ENCODE measurements around the gene CD300LD.

CD300LD gene

GRCh38 chr17:74531231-74531761 is 60.8 kb downstream of the CD300LD start, which contains the start of gene CD300LB:
Gene CD300LB (minus strand): TSS chr17:74531475. CDS start chr17:74531350, 125 bp downstream.
- no CpG with 5 or more reads among the region's 10 CpGs for WGBS (ENCODE audit: insufficient coverage, insufficient read length)
- Histone ChIP-seq H3K27me3 (ENCODE audit: control insufficient read depth, insufficient read depth, low read length) (no peaks in the 10 kb centered on the region), H3K4me3 (ENCODE audit: low read length) (no peak within 1 kb of the TSS)

GRCh38 chr17:74530831-74531150 is 61.3 kb downstream of the CD300LD start:
- H3K27ac ChIP-seq (ENCODE audit: low read length), result no peak overlapping the region
- WGBS (ENCODE audit: insufficient coverage, insufficient read length), result no CpG with 5 or more reads among the region's 5 CpGs
- H3K36me3 ChIP-seq (ENCODE audit: control insufficient read depth, insufficient read depth, low read length), result no peaks in the 10 kb centered on the region
- H3K9me3 ChIP-seq (ENCODE audit: control insufficient read depth, insufficient read depth, low read length), result no peaks in the 10 kb centered on the region
- peaks cover 1% of the 10 kb centered on the region for H3K4me1 ChIP-seq (ENCODE audit: control insufficient read depth, insufficient read depth, low read length)
- no peak for DNase-seq (ENCODE audit: low read depth, low spot score)
- H3K27me3 ChIP-seq (ENCODE audit: control insufficient read depth, insufficient read depth, low read length), result no peaks in the 10 kb centered on the region
- H3K4me3 ChIP-seq (ENCODE audit: low read length), result no peak overlapping the region

More at GRCh38 chr17:74531231-74531761, 60.8 kb downstream of the CD300LD start, which contains the start of gene CD300LB:
- no peak within 1 kb of the TSS for H3K27ac ChIP-seq (ENCODE audit: low read length)
- H3K9me3 ChIP-seq (ENCODE audit: control insufficient read depth, insufficient read depth, low read length), result no peaks in the 10 kb centered on the region
- H3K4me1 ChIP-seq (ENCODE audit: control insufficient read depth, insufficient read depth, low read length), result peaks cover 1% of the 10 kb centered on the region
- DNase-seq (ENCODE audit: low read depth, low spot score), result no peak
- H3K36me3 ChIP-seq (ENCODE audit: control insufficient read depth, insufficient read depth, low read length), result no peaks in the 10 kb centered on the region
